Astrocyte (in vitro differentiated cells and primary cell): ENCODE measurements around the gene RAB40C.

ENCODE experiments used
- EZH2 ChIP-seq: IDR thresholded peaks from 2 replicates; pipeline ENCODE4 v1.6.1; 2012; ENCODE audit warnings: mild to moderate bottlenecking, low read length, inconsistent platforms; ENCODE audit not compliant: insufficient read depth
- TF ChIP-seq, protein P1 (sequence below): IDR thresholded peaks from 2 replicates; pipeline ENCODE4 v1.5.1; 2011; ENCODE audit warnings: low read depth, mild to moderate bottlenecking, inconsistent platforms, low read length, moderate library complexity; ENCODE audit not compliant: insufficient read depth

DNA sequence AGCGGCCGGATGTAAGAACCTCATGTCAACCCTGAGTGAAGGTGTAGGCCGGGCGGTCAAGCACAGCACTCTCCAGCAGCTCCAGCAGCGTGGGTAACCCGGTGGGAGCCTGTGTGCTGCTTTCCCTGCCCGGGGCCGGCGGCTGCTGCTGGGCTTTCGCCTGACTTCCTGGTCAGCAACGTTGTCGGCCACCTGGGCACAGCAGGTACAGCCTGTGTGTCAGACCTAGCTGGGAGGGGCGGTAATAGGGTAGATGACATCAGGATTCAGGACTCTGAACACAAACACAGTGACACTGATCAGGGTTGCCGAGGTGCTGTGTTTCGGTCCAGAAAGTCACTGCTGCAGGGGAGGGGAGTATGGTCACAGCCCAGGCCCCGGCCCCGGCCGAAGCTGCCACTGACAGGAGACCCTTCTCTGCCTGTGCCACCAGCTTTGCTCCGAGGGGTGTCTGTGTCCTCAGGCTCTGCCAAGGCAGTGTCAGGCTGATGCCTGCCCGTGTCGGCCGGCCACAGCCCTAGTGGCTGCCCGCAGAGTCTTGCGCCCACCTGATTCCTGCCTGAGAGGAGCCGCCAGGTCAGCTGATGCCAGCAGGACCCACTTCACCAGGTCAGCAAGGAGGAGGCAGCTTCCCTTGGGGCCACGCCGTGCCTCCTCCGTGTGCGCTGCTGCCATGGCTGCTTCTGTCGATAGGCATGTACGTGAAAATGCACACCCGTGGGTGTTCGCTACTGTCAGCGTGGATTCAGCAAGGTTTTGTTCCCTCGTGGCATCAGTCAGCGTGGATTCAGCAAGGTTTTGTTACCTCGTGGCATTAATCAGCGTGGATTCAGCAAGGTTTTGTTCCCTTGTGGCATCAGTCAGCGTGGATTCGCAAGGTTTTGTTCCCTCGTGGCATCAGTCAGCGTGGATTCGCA is 9.2 kb downstream of the RAB40C start:
- TF ChIP-seq, protein P1, sequence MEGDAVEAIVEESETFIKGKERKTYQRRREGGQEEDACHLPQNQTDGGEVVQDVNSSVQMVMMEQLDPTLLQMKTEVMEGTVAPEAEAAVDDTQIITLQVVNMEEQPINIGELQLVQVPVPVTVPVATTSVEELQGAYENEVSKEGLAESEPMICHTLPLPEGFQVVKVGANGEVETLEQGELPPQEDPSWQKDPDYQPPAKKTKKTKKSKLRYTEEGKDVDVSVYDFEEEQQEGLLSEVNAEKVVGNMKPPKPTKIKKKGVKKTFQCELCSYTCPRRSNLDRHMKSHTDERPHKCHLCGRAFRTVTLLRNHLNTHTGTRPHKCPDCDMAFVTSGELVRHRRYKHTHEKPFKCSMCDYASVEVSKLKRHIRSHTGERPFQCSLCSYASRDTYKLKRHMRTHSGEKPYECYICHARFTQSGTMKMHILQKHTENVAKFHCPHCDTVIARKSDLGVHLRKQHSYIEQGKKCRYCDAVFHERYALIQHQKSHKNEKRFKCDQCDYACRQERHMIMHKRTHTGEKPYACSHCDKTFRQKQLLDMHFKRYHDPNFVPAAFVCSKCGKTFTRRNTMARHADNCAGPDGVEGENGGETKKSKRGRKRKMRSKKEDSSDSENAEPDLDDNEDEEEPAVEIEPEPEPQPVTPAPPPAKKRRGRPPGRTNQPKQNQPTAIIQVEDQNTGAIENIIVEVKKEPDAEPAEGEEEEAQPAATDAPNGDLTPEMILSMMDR = no peak
- no peak for TF ChIP-seq EZH2
